Heart left ventricle (tissue), 13 donors: ENCODE data around the gene MTUS2.

Experiments used
- POLR2A ChIP-seq, 2 donors: fragments of 450-650 bp; IDR thresholded peaks; one replicate each; pipeline ENCODE4 v1.6.1; 2017; ENCODE audit warnings: antibody characterized with exemption in 2 of 2, mild to moderate bottlenecking in 2 of 2, moderate library complexity in 2 of 2
- TF ChIP-seq, protein P1 (sequence below), 12 donors: fragments of 200-600 bp; sonication (generic) in 4 of 12; IDR thresholded peaks; one replicate each; pipeline versions ENCODE4 v1.5.0 to v1.8.0; 2018 to 2022; ENCODE audit warnings: antibody characterized with exemption in 12 of 12, mild to moderate bottlenecking in 5 of 12
- donor health status: ischemic (EF 13 %, LVEDD 7.1; RV severe dilation, severe dysfunction).
- donor health status: DM: no; HTN: yes; CAD: no.
- donor health status: DM: no; HTN: no; CAD: no.
- donor health status: ischemic (EF 25% LVEDD 6.9; RV normal size, moderate dysfunction).
- donor health status: ischemic (EF 25% LVEDD 5.7; RV mildly dilated, moderate dysfunction).
- donor health status: ischemic (EF 35%, LVEDD 5.7; RV mildly dilated, moderate dysfunction).
- donor health status: nonischemic (EF 11% LVEDD 7.7; RV severe dilation, severe dysfunction).
- donor health status: DM: yes; HTN: yes; CAD: no.
- donor health status: PGD.
- donor health status: ischemic (EF 29% LVEDD 5.4; RV normal size, mild dysfunction).
- donor health status: nonischemic (EF 23%, LVEDD 6.1; RV moderate dilation, normal function).

DNA sequence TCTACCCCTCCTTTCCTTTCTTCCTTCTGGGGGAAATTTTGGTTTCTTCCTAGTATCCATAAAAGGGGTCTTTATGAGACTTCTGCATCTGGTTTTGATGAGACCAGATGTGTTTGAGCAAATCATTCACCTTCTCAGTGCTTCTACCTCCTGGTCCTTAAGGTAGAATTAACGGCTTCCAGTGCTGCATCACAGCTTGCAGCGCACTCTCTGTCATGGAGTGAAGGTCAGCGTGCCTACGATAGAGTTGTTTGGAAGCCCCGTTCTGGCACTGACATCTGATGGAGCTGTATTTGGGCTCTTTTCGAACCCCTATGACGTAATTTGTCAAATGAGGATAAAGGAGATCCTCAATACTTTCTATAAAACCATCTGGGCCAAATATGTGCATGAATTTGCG, 164.2 kb downstream of the MTUS2 start:
- no peak for TF ChIP-seq POLR2A (IDR thresholded peaks at IDR 0.05)
- TF ChIP-seq, protein P1, sequence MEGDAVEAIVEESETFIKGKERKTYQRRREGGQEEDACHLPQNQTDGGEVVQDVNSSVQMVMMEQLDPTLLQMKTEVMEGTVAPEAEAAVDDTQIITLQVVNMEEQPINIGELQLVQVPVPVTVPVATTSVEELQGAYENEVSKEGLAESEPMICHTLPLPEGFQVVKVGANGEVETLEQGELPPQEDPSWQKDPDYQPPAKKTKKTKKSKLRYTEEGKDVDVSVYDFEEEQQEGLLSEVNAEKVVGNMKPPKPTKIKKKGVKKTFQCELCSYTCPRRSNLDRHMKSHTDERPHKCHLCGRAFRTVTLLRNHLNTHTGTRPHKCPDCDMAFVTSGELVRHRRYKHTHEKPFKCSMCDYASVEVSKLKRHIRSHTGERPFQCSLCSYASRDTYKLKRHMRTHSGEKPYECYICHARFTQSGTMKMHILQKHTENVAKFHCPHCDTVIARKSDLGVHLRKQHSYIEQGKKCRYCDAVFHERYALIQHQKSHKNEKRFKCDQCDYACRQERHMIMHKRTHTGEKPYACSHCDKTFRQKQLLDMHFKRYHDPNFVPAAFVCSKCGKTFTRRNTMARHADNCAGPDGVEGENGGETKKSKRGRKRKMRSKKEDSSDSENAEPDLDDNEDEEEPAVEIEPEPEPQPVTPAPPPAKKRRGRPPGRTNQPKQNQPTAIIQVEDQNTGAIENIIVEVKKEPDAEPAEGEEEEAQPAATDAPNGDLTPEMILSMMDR (IDR thresholded peaks at IDR 0.05): no peak
